ENCODE measurements around the gene KCNJ15. TPM values are rescaled to one million over a fixed set of nuclear protein-coding genes. Genes with fewer than 3 reads are reported as not detected.

Gene KCNJ15
- total RNA-seq, 2 donors from 2014 or later = not detected

- TF ChIP-seq, protein P1, sequence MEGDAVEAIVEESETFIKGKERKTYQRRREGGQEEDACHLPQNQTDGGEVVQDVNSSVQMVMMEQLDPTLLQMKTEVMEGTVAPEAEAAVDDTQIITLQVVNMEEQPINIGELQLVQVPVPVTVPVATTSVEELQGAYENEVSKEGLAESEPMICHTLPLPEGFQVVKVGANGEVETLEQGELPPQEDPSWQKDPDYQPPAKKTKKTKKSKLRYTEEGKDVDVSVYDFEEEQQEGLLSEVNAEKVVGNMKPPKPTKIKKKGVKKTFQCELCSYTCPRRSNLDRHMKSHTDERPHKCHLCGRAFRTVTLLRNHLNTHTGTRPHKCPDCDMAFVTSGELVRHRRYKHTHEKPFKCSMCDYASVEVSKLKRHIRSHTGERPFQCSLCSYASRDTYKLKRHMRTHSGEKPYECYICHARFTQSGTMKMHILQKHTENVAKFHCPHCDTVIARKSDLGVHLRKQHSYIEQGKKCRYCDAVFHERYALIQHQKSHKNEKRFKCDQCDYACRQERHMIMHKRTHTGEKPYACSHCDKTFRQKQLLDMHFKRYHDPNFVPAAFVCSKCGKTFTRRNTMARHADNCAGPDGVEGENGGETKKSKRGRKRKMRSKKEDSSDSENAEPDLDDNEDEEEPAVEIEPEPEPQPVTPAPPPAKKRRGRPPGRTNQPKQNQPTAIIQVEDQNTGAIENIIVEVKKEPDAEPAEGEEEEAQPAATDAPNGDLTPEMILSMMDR (conservative IDR thresholded peaks at IDR 0.05) = no peak
- peak overlapping the region; percentile 15 for H3K4me3 ChIP-seq (ENCODE audit: low read length)
- DNase-seq = no peak
These were observed 35.2 kb upstream of the KCNJ15 start for GRCh38 chr21:38221594-38221993.

DNA sequence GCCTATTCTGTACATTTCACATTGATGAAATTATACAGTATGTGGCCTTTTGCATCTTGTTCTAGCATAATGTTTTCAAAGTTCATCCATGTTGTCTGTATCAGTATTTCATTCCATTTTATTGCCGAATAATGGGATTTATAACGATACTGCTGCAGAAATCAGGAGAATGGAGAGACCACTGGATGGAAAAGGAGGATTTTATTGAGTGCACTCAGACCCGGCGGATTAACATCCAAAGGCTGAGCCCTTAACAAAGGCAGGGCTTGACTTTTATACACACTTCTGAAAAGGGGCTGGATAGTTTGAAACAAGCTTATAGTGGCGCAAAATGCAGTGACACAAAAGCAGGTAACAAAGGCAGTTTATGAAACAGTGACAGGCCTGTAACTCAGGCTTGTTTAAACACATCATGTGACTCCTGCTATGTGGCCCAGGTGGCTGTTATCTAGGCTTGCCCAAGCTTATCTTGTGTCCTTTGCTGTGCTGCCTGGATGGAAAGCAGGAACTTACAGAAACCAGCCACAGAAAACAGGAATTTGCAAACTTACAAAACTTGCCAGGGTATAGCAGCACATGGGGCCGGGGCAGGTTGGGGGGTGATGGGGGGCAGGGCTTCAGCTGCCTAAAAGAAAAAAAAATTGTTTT lies 32.8 kb upstream of the KCNJ15 start:
- H3K9ac ChIP-seq (ENCODE audit: extremely low read depth, low read length, poor library complexity, severe bottlenecking) = no peak overlapping the region
- TF ChIP-seq, protein P1 (conservative IDR thresholded peaks at IDR 0.05) = no peak
- Mint-ChIP-seq H3K9me3 (peaks cover 98% of the 10 kb centered on the region), H3K36me3 (ENCODE audit: low read depth) (peaks cover 8% of the 10 kb centered on the region), H3K27ac (no peak overlapping the region), H3K4me1 (no peaks in the 10 kb centered on the region), H3K4me3 (no peak overlapping the region), H3K27me3 (ENCODE audit: insufficient read depth) (no peaks in the 10 kb centered on the region)
- peak; percentile 53 for DNase-seq
- no peaks in the 10 kb centered on the region for H3K4me1 ChIP-seq (ENCODE audit: control insufficient read depth, insufficient read depth, low read length)
- H3K9me3 ChIP-seq (ENCODE audit: control insufficient read depth, low read length) = peaks cover 83% of the 10 kb centered on the region
- H3K27ac ChIP-seq (ENCODE audit: low read depth, low read length) = no peak overlapping the region
- no peaks in the 10 kb centered on the region for H3K27me3 ChIP-seq (ENCODE audit: control insufficient read depth, insufficient read depth, low read length, poor library complexity, severe bottlenecking)
- WGBS, 2 experiments (ENCODE audit: insufficient coverage in 1 of 2, insufficient read length in 1 of 2) = 88 to 99% methylated on average over 5 to 6 of the region's 6 CpGs
- H3K36me3 ChIP-seq (ENCODE audit: control insufficient read depth, insufficient read depth, low read length) = no peaks in the 10 kb centered on the region
- peak overlapping the region; percentile 54 for H3K4me3 ChIP-seq (ENCODE audit: low read length)

More at GRCh38 chr21:38221594-38221993, 35.2 kb upstream of the KCNJ15 start:
- Histone ChIP-seq H3K9me3 (ENCODE audit: control insufficient read depth, low read length) (peaks cover 68% of the 10 kb centered on the region), H3K27ac (ENCODE audit: low read depth, low read length) (no peak overlapping the region), H3K4me1 (ENCODE audit: control insufficient read depth, insufficient read depth, low read length) (no peaks in the 10 kb centered on the region), H3K9ac (ENCODE audit: extremely low read depth, low read length, poor library complexity, severe bottlenecking) (no peak overlapping the region), H3K36me3 (ENCODE audit: control insufficient read depth, insufficient read depth, low read length) (no peaks in the 10 kb centered on the region), H3K27me3 (ENCODE audit: control insufficient read depth, insufficient read depth, low read length, poor library complexity, severe bottlenecking) (no peaks in the 10 kb centered on the region)
- H3K4me3 Mint-ChIP-seq = no peak overlapping the region
- H3K4me1 Mint-ChIP-seq = no peaks in the 10 kb centered on the region
- WGBS, 2 experiments (ENCODE audit: insufficient coverage in 1 of 2, insufficient read length in 1 of 2) = 0% methylated on average over 1 of the region's 1 CpG; no CpG with 5 or more reads in 1 of the 2 experiments
- peaks cover 75% of the 10 kb centered on the region for H3K9me3 Mint-ChIP-seq
- H3K27ac Mint-ChIP-seq = no peak overlapping the region
- no peaks in the 10 kb centered on the region for H3K27me3 Mint-ChIP-seq (ENCODE audit: insufficient read depth)
- H3K36me3 Mint-ChIP-seq (ENCODE audit: low read depth) = peaks cover 5% of the 10 kb centered on the region

DNA sequence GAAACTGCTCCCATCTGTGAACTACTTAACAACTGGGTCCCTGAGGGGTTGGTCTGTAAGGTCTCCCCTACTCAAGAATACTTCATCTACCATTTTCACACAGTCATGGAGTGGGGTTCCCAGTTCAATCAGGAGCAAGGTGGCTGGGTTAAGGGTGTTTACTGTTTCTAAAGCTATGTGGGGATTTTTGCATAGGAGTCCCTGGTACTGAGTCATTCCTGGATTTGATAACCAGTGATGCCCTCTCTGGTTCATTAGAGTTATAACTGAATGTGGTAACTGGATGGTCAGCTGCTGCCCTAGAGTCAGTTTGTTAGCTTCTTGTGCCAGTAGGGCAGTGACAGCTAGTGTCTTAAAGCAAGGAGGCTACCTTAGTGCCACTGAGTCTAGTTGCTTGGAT lies 29.4 kb upstream of the KCNJ15 start:
- no peak overlapping the region for H3K4me3 ChIP-seq (ENCODE audit: low read length)
- no peak overlapping the region for H3K27ac Mint-ChIP-seq
- no peak overlapping the region for H3K9ac ChIP-seq (ENCODE audit: extremely low read depth, low read length, poor library complexity, severe bottlenecking)
- no peaks in the 10 kb centered on the region for H3K27me3 Mint-ChIP-seq (ENCODE audit: insufficient read depth)
- H3K4me1 Mint-ChIP-seq = no peaks in the 10 kb centered on the region
- H3K4me1 ChIP-seq (ENCODE audit: control insufficient read depth, insufficient read depth, low read length) = no peaks in the 10 kb centered on the region
- peaks cover 8% of the 10 kb centered on the region for H3K36me3 Mint-ChIP-seq (ENCODE audit: low read depth)
- H3K4me3 Mint-ChIP-seq = no peak overlapping the region
- no peak for DNase-seq
- TF ChIP-seq, protein P1 (conservative IDR thresholded peaks at IDR 0.05) = no peak
- H3K27ac ChIP-seq (ENCODE audit: low read depth, low read length) = no peak overlapping the region
- no peaks in the 10 kb centered on the region for H3K36me3 ChIP-seq (ENCODE audit: control insufficient read depth, insufficient read depth, low read length)
- H3K27me3 ChIP-seq (ENCODE audit: control insufficient read depth, insufficient read depth, low read length, poor library complexity, severe bottlenecking) = no peaks in the 10 kb centered on the region
- peaks cover 78% of the 10 kb centered on the region for H3K9me3 ChIP-seq (ENCODE audit: control insufficient read depth, low read length)
- peaks cover 93% of the 10 kb centered on the region for H3K9me3 Mint-ChIP-seq

Measured in endodermal cell (in vitro differentiated cells).